IPS-NIHi11 (cell line): ENCODE data around the gene NFKBIA.
"Not testable (repeated sequence)": the region's sequence is repeated elsewhere in the genome, so short reads cannot be mapped to it uniquely, and the experiment has no call there.

Source experiments
- DNase-seq: peaks from one replicate; pipeline ENCODE4 v3.0.0; 2012; ENCODE audit warnings: mixed read lengths, low spot score

NFKBIA gene

GRCh38 chr14:35390577-35391387, 13.8 kb downstream of the NFKBIA start:
- DNase-seq, result no peak

DNA sequence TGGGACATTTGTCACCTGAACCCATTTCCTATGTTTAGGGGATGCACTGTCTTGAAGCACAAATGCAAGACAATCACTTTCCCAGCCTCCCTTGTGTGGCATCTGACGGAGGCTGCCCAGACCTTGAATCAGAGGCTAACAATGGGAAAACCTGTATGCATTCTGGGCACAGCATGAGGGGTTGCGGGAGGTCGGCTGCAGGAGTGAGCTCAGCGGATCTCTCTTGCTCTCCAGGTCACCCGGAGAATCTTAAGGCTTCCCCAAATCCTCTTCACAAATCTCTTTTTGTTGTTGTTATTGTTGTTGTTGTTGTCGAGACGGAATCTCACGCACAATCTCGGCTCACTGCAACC, 15.3 kb downstream of the NFKBIA start:
- no peak for DNase-seq

- DNase-seq, result no peak
These were observed 15.8 kb downstream of the NFKBIA start for GRCh38 chr14:35388656-35389314.

DNA sequence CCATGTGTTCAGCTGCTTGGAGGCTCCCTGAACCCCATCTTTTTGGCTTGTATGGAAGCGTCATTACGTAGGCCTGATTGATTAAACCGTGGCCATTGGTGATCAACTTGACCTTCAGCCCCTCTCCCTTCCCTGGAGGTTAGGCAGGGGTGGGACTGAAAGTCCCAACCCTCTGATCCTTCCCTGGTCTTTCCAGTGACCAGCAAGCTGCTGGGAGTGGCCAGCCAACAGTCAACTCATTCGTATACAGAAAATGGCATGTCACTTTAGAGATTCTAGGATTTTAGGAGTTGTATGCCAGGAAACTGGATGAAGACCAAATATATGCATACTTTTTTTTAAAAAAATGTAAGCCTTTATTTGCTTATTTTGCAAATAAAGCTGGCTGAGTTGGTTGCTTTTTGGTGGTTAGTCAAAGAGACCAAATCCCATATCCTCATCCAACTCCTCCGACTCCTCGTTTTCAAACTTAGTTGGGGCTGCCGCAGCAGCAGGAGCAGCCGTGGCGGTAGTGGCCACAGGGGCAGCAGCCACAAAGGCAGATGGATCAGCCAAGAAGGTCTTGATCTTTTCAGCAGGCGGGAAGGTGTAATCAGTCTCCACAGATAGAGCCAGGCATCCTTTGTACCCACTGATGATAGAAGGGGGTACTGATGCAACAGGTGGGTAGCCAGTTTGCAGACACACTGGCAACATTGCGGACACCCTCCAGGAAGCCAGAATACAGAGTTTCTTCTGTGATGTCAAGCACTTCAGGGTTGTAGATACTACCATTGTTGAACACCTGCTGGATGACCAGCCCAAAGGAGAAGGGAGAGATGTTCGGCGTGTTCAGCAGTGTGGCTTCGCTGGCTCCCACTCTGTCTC, 16.6 kb downstream of the NFKBIA start:
- no peak for DNase-seq

GRCh38 chr14:35387219-35387618, 17.3 kb downstream of the NFKBIA start:
- DNase-seq, result no peak

- no peak for DNase-seq
These were observed 17.9 kb downstream of the NFKBIA start for GRCh38 chr14:35386673-35387125.

- peak; percentile 71 for DNase-seq
These were observed 19.3 kb downstream of the NFKBIA start for GRCh38 chr14:35385042-35385839.

GRCh38 chr14:35384455-35385041, 20.0 kb downstream of the NFKBIA start:
- no peak for DNase-seq

GRCh38 chr14:35383569-35384454, 20.7 kb downstream of the NFKBIA start:
- no peak for DNase-seq

GRCh38 chr14:35380794-35381193, 23.8 kb downstream of the NFKBIA start:
- no peak for DNase-seq

- DNase-seq, result not testable (repeated sequence)
These were observed 25.2 kb downstream of the NFKBIA start for GRCh38 chr14:35379234-35379933.

GRCh38 chr14:35378425-35379233, 25.9 kb downstream of the NFKBIA start:
- no peak for DNase-seq

- DNase-seq, result no peak
These were observed 29.0 kb downstream of the NFKBIA start for GRCh38 chr14:35375558-35376025.

DNA sequence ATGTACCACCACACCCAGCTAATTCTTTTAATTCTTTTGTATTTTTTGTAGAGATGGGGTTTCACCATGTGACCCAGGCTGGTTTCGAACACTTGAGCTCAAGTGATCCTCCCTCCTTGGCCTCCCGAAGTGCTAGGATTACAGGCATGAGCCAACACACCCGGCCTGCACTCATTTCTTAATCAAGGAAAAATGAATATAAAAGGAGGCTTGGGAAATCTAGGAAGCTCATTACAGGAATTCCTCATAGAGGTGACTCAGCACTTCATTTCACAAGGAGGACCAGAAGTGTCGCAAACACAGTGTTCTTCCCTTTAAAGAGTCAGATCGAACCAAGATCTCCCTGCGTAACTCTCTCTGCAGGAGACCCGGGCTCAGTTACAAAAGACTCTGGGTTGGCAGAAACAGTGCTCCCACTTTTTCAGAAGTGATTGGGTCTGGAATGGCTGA, 30.3 kb downstream of the NFKBIA start:
- DNase-seq, result no peak

GRCh38 chr14:35373208-35373607, 31.3 kb downstream of the NFKBIA start:
- not testable (repeated sequence) for DNase-seq

DNA sequence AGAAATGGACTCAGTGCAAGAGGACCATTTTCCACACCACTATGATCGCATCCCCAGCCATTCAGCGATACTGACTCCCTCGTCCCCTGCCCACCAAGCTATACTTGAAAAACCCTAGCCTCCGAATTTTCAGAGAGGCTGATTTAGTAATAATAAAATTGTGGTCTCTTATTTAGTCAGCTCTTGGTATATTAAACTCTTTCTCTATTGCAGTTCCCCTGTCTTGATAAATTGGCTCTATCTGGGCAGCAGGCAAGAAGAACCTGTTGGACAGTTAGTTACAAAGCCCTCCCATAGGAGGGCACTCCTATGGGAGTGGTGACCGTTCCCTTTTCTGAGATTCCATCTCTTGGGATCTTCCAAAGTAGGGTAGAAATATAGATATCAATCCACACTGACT, 33.6 kb downstream of the NFKBIA start:
- DNase-seq, result no peak

GRCh38 chr14:35369701-35370191, 34.8 kb downstream of the NFKBIA start:
- peak; percentile 10 for DNase-seq
